Measurements from ENCODE around the gene KRT79. TPM values are rescaled to one million over a fixed set of nuclear protein-coding genes. Genes with fewer than 3 reads are reported as not detected.

KRT79 gene
- total and polyA plus RNA-seq, 8 donors: 0.15 TPM; not detected in 7

GRCh38 chr12:52821071-52821730 lies 12.9 kb downstream of the KRT79 start:
- DNase-seq: no peak
- peaks cover 0 to 37% (median 8%) of the 10 kb centered on the region in 3 donors for H3K27me3 ChIP-seq
- H3K36me3 ChIP-seq: no peaks in the 10 kb centered on the region

GRCh38 chr12:52820521-52820920 lies 13.6 kb downstream of the KRT79 start:
- H3K9me3 ChIP-seq: no peaks in the 10 kb centered on the region

More at GRCh38 chr12:52821071-52821730, 12.9 kb downstream of the KRT79 start:
- Histone ChIP-seq H3K27ac (no peak overlapping the region), H3K4me1 (peaks cover 0 to 10% (median 0%) of the 10 kb centered on the region in 4 donors), H3K9me3 (no peaks in the 10 kb centered on the region), H3K4me3 (no peak overlapping the region)
- WGBS, 5 donors: 78 to 94% (median 92%) methylated on average over 3 to 4 of the region's 4 CpGs
- intact Hi-C loops (cut with DNase I; ENCODE audit: low total_unique reads): no loop called here
- TF ChIP-seq POLR2AphosphoS5 (IDR thresholded peaks at IDR 0.05): no peak
- no peak for TF ChIP-seq POLR2A (IDR thresholded peaks at IDR 0.05)
- TF ChIP-seq EP300 (IDR thresholded peaks at IDR 0.05): no peak
- TF ChIP-seq CTCF (IDR thresholded peaks at IDR 0.05): no peak

GRCh38 chr12:52819731-52820510 lies 14.2 kb downstream of the KRT79 start:
- Histone ChIP-seq H3K36me3 (no peaks in the 10 kb centered on the region), H3K27ac (no peak overlapping the region), H3K4me1 (peaks cover 0 to 10% (median under 1%) of the 10 kb centered on the region in 4 donors), H3K27me3 (peaks cover 0 to 35% (median 8%) of the 10 kb centered on the region in 3 donors), H3K9me3 (no peaks in the 10 kb centered on the region), H3K4me3 (no peak overlapping the region)
- DNase-seq: no peak
- intact Hi-C loops (cut with DNase I; ENCODE audit: low total_unique reads): no loop called here
- WGBS, 5 donors: 80 to 85% (median 82%) methylated on average over 7 of the region's 7 CpGs
- no peak for TF ChIP-seq EP300 (IDR thresholded peaks at IDR 0.05)

More at GRCh38 chr12:52820521-52820920, 13.6 kb downstream of the KRT79 start:
- H3K4me1 ChIP-seq: peaks cover 0 to 10% (median 0%) of the 10 kb centered on the region in 4 donors
- no peak for DNase-seq
- WGBS, 5 donors: 88 to 96% (median 92%) methylated on average over 6 of the region's 6 CpGs
- no peak overlapping the region for H3K4me3 ChIP-seq
- H3K27me3 ChIP-seq: peaks cover 0 to 35% (median 8%) of the 10 kb centered on the region in 3 donors
- no peaks in the 10 kb centered on the region for H3K36me3 ChIP-seq
- intact Hi-C loops (cut with DNase I; ENCODE audit: low total_unique reads): no loop called here
- no peak overlapping the region for H3K27ac ChIP-seq
- TF ChIP-seq CTCF (IDR thresholded peaks at IDR 0.05) (no peak), POLR2AphosphoS5 (IDR thresholded peaks at IDR 0.05) (no peak), EP300 (IDR thresholded peaks at IDR 0.05) (no peak), POLR2A (IDR thresholded peaks at IDR 0.05) (no peak)

GRCh38 chr12:52818887-52819420 lies 15.2 kb downstream of the KRT79 start:
- Histone ChIP-seq H3K4me1 (peaks cover 0 to 20% (median 6%) of the 10 kb centered on the region in 4 donors), H3K27ac (no peak overlapping the region), H3K27me3 (peaks cover 0 to 35% (median 8%) of the 10 kb centered on the region in 3 donors), H3K4me3 (no peak overlapping the region), H3K36me3 (no peaks in the 10 kb centered on the region), H3K9me3 (no peaks in the 10 kb centered on the region)
- intact Hi-C loops (cut with DNase I; ENCODE audit: low total_unique reads): no loop called here
- TF ChIP-seq POLR2AphosphoS5 (IDR thresholded peaks at IDR 0.05) (no peak), CTCF (IDR thresholded peaks at IDR 0.05) (no peak), POLR2A (IDR thresholded peaks at IDR 0.05) (no peak), EP300 (IDR thresholded peaks at IDR 0.05) (no peak)
- no peak for DNase-seq
- 39 to 68% (median 45%) methylated on average over 7 of the region's 7 CpGs for WGBS, 5 donors

Data from stomach (tissue), 9 donors.